Effector memory CD4-positive, alpha-beta T cell (primary cell): ENCODE results near the gene EGFL8.

ENCODE experiments used
- DNase-seq, 3 donors: peaks; one replicate each; pipeline ENCODE4 v3.0.0-alpha.2; 2020
- H3K27ac ChIP-seq: 2 replicates; pipeline ENCODE4 v1.7.0; 2013; ENCODE audit warnings: mild to moderate bottlenecking, low read length, moderate library complexity; ENCODE audit not compliant: insufficient read depth, poor library complexity, severe bottlenecking
- H3K27me3 ChIP-seq: replicated peaks from 2 replicates; pipeline ENCODE4 v1.7.0; 2013; ENCODE audit warnings: mild to moderate bottlenecking, low read length; ENCODE audit not compliant: insufficient read depth, control insufficient read depth, poor library complexity, severe bottlenecking
- H3K36me3 ChIP-seq: 2 replicates; pipeline ENCODE4 v1.7.0; 2013; ENCODE audit warnings: mild to moderate bottlenecking, low read length, moderate library complexity; ENCODE audit not compliant: control insufficient read depth, insufficient read depth
- H3K4me1 ChIP-seq: 2 replicates; pipeline ENCODE4 v1.7.0; 2013; ENCODE audit warnings: low read length, mild to moderate bottlenecking; ENCODE audit not compliant: control insufficient read depth, insufficient read depth, poor library complexity, severe bottlenecking
- H3K4me3 ChIP-seq: 2 replicates; pipeline ENCODE4 v1.7.0; 2013; ENCODE audit warnings: low read length, low read depth, mild to moderate bottlenecking; ENCODE audit not compliant: insufficient read depth, poor library complexity, severe bottlenecking
- H3K9me3 ChIP-seq: 2 replicates; pipeline ENCODE4 v1.7.0; 2013; ENCODE audit warnings: mild to moderate bottlenecking, low read length, moderate library complexity; ENCODE audit not compliant: control insufficient read depth

Gene EGFL8

DNA sequence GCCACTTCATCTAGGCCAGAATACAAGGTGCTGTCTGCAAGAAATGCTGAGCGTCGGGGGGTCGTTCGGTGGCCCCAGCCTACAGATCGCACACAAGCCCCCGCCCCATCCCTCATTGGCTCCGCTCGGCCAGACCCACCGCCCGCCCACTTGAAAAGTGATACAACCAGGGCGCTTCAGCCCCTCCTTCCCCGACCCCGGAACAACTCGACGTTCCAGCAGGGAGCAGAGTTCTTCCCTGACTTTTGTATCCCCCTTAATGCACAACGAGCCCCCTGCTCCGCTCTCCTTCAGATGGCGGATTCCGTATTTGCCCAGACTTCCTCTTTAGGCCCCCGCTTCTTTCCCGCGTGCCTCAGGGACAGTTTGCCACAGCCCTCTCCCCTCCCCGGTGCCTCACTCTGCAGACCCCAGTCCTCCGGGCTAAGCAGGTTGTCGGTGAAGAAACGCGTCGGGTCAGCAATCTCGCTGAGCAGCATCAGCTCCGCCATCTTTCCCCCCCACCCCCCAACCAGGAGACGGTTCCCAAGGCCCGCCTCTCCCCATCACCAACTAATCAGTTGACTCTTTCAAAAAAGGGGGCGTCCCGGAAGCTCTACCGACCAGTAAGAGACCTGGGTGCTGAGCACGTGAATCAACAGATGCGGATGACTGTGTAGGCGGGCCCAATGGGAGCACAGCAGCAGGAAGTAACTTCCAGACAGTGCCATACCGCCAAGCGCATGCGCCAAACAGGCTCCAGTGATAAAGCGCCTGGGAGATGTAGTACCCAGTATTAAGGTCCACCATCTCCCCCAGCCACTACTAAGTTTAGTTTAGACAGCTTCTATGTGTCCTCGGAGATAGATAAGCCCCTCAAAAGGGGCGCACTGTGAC lies 36.4 kb upstream of the EGFL8 start, which contains the start of gene ATF6B:
TSS of gene ATF6B (minus strand) at position 530 of the 876 bp plus-strand sequence. CDS start at position 491, 39 bp downstream.
- H3K4me1 ChIP-seq, result peaks cover 23% of the 10 kb centered on the region
- no peaks in the 10 kb centered on the region for H3K27me3 ChIP-seq
- DNase-seq, result peak; percentile 95 to 98 (median 96)
- H3K4me3 ChIP-seq, result peak within 1 kb of the TSS; percentile 94
- peak within 1 kb of the TSS; percentile 82 for H3K27ac ChIP-seq
- H3K9me3 ChIP-seq, result no peaks in the 10 kb centered on the region
- H3K36me3 ChIP-seq, result peaks cover 18% of the 10 kb centered on the region

DNA sequence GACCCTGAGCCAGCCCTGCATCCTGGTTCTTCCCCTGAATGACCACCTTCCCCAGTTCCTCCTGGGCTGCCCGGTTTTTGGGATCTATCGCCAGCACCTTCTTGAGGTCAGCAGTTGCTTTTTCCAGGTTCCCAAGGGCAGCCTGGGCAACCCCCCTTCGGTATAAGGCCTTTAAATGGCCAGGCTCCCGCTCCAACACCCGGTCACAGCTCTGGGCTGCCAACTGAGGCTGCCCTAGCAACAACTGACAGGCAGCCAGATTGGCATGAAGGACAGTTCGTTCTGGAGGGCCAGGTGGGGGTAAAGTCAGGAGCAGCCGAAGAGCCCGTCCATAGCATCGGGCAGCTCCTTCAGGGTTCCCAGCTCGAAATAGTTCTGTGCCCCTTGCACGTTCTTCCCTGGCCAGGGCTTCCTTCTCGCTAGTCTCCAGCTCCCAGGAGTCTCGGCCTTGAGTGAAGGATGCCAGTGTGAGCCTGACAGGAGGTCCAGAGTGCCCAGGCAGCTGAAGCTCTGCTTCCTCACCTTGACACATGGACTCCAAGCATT lies 35.6 kb upstream of the EGFL8 start:
- H3K4me3 ChIP-seq, result no peak overlapping the region
- H3K27ac ChIP-seq, result peak overlapping the region; percentile 4

DNA sequence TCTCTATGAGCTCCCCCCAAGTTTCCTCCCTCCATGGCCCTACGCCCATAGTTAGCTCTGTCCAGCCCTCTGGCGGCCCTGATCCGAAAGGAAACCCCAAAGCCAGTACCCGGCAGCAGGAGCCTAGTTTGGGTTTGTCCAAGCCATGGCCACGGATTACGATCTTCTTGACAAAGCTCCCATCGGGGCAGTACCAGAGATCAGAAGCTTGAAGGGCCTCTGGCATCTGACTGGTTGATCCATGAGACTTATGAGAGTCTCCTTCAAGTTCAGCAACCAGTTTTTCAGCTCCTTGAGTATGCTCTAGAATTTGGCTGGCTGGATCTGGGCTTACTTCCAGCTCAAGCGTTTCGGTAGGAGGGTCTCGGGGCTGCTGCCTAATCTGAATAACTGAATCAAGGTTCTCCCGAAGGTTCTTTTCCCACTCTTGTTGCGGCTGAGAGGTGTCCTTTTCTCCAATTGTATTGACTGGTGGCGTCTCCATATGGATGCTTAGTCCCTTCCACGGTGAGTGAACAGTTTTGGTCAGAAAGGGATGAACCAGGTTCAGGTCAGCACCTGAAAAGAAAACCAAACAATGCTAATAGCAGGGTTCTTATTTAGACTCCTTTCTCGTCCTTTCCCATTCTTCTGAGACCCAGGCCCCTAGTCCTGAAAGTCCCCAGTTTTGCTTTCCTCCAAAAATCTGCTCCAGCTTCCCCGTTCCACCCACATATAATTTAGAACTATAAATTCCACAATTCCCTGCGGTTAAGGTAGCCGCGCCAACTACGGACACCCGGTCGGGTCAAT lies 34.9 kb upstream of the EGFL8 start:
- Histone ChIP-seq H3K27ac (peak overlapping the region; percentile 82), H3K27me3 (no peaks in the 10 kb centered on the region), H3K9me3 (no peaks in the 10 kb centered on the region), H3K4me1 (peaks cover 23% of the 10 kb centered on the region), H3K4me3 (peak overlapping the region; percentile 72), H3K36me3 (peaks cover 7% of the 10 kb centered on the region)
- DNase-seq, result no peak

More for the DNA sequence above, 35.6 kb upstream of the EGFL8 start:
- Histone ChIP-seq H3K27me3 (no peaks in the 10 kb centered on the region), H3K4me1 (peaks cover 23% of the 10 kb centered on the region), H3K36me3 (peaks cover 14% of the 10 kb centered on the region), H3K9me3 (no peaks in the 10 kb centered on the region)
- no peak for DNase-seq

DNA sequence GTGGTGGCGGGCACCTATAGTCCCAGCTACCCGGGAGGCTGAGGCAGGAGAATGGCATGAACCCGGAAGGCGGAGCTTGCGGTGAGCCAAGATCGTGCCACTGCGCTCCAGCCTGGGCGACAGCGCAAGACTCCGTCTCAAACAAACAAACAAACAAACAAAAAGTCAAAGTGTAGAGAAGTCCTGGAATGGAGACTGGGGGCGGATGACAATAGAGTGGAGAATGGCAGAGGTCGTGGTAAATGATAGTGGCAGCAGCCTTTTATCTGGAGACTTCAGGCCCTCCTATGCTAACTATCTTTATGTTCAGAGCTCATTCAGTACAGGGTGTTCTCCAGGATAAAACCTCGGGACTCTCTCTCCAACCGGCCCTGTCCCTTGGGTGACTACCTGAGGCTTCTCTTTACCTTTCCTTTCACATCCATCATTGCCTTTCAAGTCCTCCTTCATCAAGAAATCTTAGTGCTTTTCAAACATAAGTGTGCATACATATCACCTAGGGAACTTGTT lies 32.9 kb upstream of the EGFL8 start:
- no peak overlapping the region for H3K4me3 ChIP-seq
- no peaks in the 10 kb centered on the region for H3K36me3 ChIP-seq
- H3K4me1 ChIP-seq, result peaks cover 23% of the 10 kb centered on the region
- H3K9me3 ChIP-seq, result no peaks in the 10 kb centered on the region
- H3K27me3 ChIP-seq, result no peaks in the 10 kb centered on the region
- no peak for DNase-seq
- H3K27ac ChIP-seq, result no peak overlapping the region

DNA sequence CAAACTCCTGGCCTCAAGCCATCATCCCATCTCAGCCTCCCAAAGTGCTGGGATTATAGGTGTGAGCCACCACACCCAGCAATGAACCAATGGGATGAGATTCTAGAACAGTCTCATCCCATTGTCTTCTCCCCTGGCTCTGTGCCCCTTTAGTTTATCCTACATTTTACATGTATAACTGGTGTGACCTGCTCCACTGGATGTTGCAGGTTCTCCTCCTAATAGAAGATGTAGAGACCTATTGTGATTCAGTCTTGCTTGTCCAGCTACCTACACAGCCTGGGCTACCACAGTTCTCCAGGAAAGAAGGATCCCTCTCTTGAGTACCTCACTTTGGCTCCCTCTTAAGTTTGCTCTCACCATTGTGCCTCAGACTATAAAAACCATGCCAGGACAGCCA lies 32.3 kb upstream of the EGFL8 start:
- no peak for DNase-seq
- H3K4me3 ChIP-seq, result no peak overlapping the region
- H3K27me3 ChIP-seq, result no peaks in the 10 kb centered on the region
- H3K36me3 ChIP-seq, result no peaks in the 10 kb centered on the region
- peaks cover 20% of the 10 kb centered on the region for H3K4me1 ChIP-seq
- no peak overlapping the region for H3K27ac ChIP-seq
- no peaks in the 10 kb centered on the region for H3K9me3 ChIP-seq

DNA sequence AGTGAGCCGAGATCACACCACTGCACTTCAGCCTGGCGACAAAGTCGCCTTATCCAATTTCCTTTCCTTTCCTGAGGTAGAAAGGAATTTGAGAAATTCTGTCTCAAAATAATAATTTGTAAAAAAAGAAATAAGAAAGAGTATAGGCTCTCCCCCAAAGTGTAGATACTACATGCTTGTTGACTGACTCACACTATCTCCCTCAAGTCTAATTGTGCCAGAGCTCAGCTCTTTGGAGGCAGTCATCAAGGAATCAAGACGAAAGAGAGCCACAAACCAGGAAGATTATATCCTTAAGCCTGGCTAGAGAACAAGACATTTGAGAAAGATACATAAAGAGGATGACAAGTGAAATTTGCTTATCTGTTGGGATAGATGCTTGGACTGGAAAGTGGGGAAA lies 30.6 kb upstream of the EGFL8 start:
- H3K27ac ChIP-seq, result no peak overlapping the region
- DNase-seq, result no peak
- H3K4me1 ChIP-seq, result peaks cover 10% of the 10 kb centered on the region

DNA sequence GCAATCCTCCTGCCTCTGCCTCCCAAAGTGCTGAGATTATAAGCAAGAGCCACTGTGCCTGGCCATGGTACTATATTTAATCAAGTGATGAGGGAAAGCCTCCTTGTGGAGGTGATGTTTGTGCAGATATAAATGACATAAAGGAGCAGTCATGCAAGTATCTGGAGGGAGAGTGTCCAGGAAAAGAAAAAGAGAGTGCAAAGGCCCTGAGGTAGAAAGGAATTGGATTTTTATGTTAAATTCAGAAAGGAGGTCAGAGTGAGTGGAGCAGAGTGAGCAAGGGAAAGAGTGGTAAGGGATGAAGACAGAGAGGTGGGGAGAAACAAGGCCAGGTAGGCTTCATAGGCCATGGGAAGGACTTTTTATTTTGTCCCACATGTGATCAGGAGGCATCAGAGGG lies 26.9 kb upstream of the EGFL8 start:
- Histone ChIP-seq H3K27me3 (no peaks in the 10 kb centered on the region), H3K36me3 (no peaks in the 10 kb centered on the region), H3K27ac (no peak overlapping the region), H3K9me3 (no peaks in the 10 kb centered on the region), H3K4me3 (no peak overlapping the region), H3K4me1 (no peaks in the 10 kb centered on the region)
- no peak for DNase-seq

More for the DNA sequence above, 30.6 kb upstream of the EGFL8 start:
- H3K36me3 ChIP-seq, result no peaks in the 10 kb centered on the region
- H3K27me3 ChIP-seq, result no peaks in the 10 kb centered on the region
- H3K9me3 ChIP-seq, result no peaks in the 10 kb centered on the region
- no peak overlapping the region for H3K4me3 ChIP-seq

DNA sequence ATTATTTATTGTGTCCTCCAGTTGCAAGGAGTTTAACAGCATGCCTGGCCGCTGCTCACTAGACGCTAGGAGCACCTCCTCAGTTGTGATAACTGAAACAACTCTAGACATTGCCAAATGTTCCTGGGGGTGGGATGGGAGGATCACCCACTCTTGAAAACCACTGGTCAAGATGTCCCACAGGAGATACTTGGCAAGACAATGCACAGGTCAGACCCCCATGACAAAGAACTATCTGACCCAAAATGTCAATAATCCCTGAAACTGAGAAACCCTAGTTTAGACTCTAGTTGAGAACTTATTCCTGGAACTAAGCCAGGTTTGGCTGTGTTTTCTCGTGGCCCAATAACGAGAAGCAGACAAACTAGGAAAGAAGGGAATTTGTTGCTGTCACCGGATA lies 24.8 kb upstream of the EGFL8 start:
- DNase-seq, result no peak
- Histone ChIP-seq H3K27ac (no peak overlapping the region), H3K4me3 (no peak overlapping the region), H3K4me1 (no peaks in the 10 kb centered on the region), H3K27me3 (no peaks in the 10 kb centered on the region), H3K36me3 (no peaks in the 10 kb centered on the region), H3K9me3 (no peaks in the 10 kb centered on the region)

DNA sequence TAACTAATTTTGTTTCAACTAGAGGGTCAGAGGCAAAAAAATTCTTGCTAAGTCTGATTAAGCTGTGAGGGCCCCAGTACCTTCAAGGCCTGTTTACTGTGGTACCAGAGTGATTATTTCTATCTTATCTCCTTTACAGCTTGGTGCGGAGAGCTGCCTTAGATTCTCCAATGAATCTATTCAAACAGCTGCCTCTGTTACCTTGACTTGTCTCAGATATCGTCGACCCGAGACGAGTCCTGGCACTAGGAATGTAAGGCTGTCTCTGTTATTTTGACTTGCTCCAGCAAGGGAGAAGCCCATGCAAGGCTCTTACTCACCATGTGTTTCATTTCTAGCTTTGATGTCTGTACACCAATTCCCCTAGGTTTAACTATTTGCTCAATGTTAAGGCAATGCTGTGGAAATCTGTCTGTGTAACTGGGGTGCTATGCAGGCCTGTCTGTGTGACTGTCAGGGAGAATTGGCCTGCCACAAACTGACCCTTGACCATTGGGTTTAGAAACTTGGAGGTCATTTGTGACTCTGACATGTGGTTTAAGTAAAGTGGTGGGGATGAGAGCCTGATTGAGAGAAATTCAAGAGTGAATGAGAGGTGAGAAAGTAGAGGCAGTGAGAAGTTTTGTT lies 23.9 kb upstream of the EGFL8 start:
- DNase-seq, result no peak
- H3K4me1 ChIP-seq, result no peaks in the 10 kb centered on the region
- no peaks in the 10 kb centered on the region for H3K27me3 ChIP-seq
- no peaks in the 10 kb centered on the region for H3K9me3 ChIP-seq
- H3K36me3 ChIP-seq, result no peaks in the 10 kb centered on the region
- H3K27ac ChIP-seq, result no peak overlapping the region
- H3K4me3 ChIP-seq, result no peak overlapping the region
